K562 (cell line): ENCODE data around the gene ARID3B. TPM values are rescaled to one million over a fixed set of nuclear protein-coding genes. Genes with fewer than 3 reads are reported as not detected.

Experiments
- AFF4 ChIP-seq: sonication (generic); formaldehyde crosslinking; IDR thresholded peaks from 2 replicates; pipeline ENCODE4 v1.8.0; 2023; ENCODE audit warnings: mild to moderate bottlenecking, missing genetic modification reagents
- CBX5 ChIP-seq: IDR thresholded peaks from 2 replicates; pipeline ENCODE4 v1.6.1; 2014; ENCODE audit warnings: low read depth, borderline replicate concordance
- CHD2 ChIP-seq: IDR thresholded peaks from 2 replicates; pipeline ENCODE4 v1.6.1; 2011; ENCODE audit warnings: low read depth, low read length
- CREB5 ChIP-seq: fragments of 250-450 bp; sonication (Bioruptor Pico); IDR thresholded peaks from 2 replicates; pipeline ENCODE4 v1.5.0; 2020; ENCODE audit warnings: mild to moderate bottlenecking
- CREM ChIP-seq: IDR thresholded peaks from 2 replicates; pipeline ENCODE4 v1.6.1; 2014; ENCODE audit warnings: antibody characterized with exemption, low read depth
- CXXC5 ChIP-seq: fragments of 250-450 bp; sonication (Bioruptor Pico); IDR thresholded peaks from 2 replicates; pipeline ENCODE4 v1.8.0; 2022; ENCODE audit warnings: inconsistent platforms, mild to moderate bottlenecking, moderate library complexity
- JUND ChIP-seq, 2 experiments: IDR thresholded peaks; 2 replicates in 1 of 2; 3 replicates in 1 of 2; pipeline ENCODE4 v1.6.1; 2011; ENCODE audit warnings: borderline replicate concordance in 2 of 2, low read depth in 2 of 2, low read length in 2 of 2, improper control_type of control experiment in 1 of 2, missing biosample characterization in 1 of 2, missing genetic modification characterization in 1 of 2, missing genetic modification reagents in 1 of 2
- KDM5B ChIP-seq: fragments of 200-600 bp; sonication (generic); IDR thresholded peaks from 2 replicates; pipeline ENCODE4 v1.6.1; 2012; ENCODE audit warnings: low read depth, mild to moderate bottlenecking, moderate library complexity, low read length, control low read depth, inconsistent platforms; ENCODE audit not compliant: insufficient replicate concordance
- KLF16 ChIP-seq: IDR thresholded peaks from 2 replicates; pipeline ENCODE4 v1.6.1; 2016; ENCODE audit warnings: antibody characterized with exemption
- MECOM ChIP-seq: fragments of 250-450 bp; sonication (Bioruptor Pico); IDR thresholded peaks from 2 replicates; pipeline ENCODE4 v1.8.0; 2022; ENCODE audit warnings: inconsistent platforms
- MNT ChIP-seq, 2 experiments: fragments of 450-650 bp; conservative IDR thresholded peaks; 2 replicates each; pipeline ENCODE4 v1.6.1; 2017; ENCODE audit warnings: mild to moderate bottlenecking in 2 of 2, moderate library complexity in 2 of 2
- NEUROD1 ChIP-seq: fragments of 150-350 bp; IDR thresholded peaks from 2 replicates; pipeline ENCODE4 v1.6.1; 2014; ENCODE audit warnings: borderline replicate concordance, low read length, low read depth; ENCODE audit not compliant: partially characterized antibody
- NR4A1 ChIP-seq, 2 experiments: fragments of 250-450 bp in 1 of 2; fragments of 450-650 bp in 1 of 2; sonication (Bioruptor Pico) in 1 of 2; IDR thresholded peaks; 2 replicates each; pipeline versions ENCODE4 v1.4.0 to v1.6.1; 2016 to 2020; ENCODE audit warnings: mild to moderate bottlenecking in 2 of 2, missing compliant biosample characterization in 1 of 2, missing genetic modification characterization in 1 of 2, moderate library complexity in 1 of 2
- PML ChIP-seq: IDR thresholded peaks from 2 replicates; pipeline ENCODE4 v1.6.1; 2012; ENCODE audit warnings: low read length, inconsistent platforms
- RBM25 ChIP-seq: fragments of 200-400 bp; formaldehyde crosslinking; IDR thresholded peaks from 2 replicates; pipeline ENCODE4 v1.6.1; 2018; ENCODE audit warnings: low read length, low read depth, moderate library complexity; ENCODE audit not compliant: severe bottlenecking
- RNF2 ChIP-seq: sonication (generic); IDR thresholded peaks from 2 replicates; pipeline ENCODE4 v1.6.1; 2016
- SIN3B ChIP-seq: fragments of 450-650 bp; IDR thresholded peaks from 2 replicates; pipeline ENCODE4 v1.6.1; 2017; ENCODE audit warnings: low read depth, mild to moderate bottlenecking, moderate library complexity
- SMARCB1 ChIP-seq: IDR thresholded peaks from 2 replicates; pipeline ENCODE4 v1.6.1; 2011; ENCODE audit warnings: improper control_type of control experiment, low read depth; ENCODE audit not compliant: insufficient read length
- TFAP4 ChIP-seq: sonication (generic); formaldehyde crosslinking; IDR thresholded peaks from 2 replicates; pipeline ENCODE4 v1.8.0; 2022; ENCODE audit warnings: missing genetic modification reagents, mild to moderate bottlenecking, moderate library complexity, borderline replicate concordance
- ZNF165 ChIP-seq: fragments of 250-450 bp; sonication (Bioruptor Pico); IDR thresholded peaks from 2 replicates; pipeline ENCODE4 v1.4.0; 2020; ENCODE audit warnings: borderline replicate concordance
- polyA plus RNA-seq, 8 experiments: library from polyadenylated mRNA; depleted of rRNA in 4 of 8; stranded (reverse) in 5 of 8; unstranded in 3 of 8; fragments of >200 nt; fragmentation: Nextera tagmentation in 2 of 8; fragmentation: Illumina TruSeq in 1 of 8; extraction: Ambion mirVana in 2 of 8; extraction: Trizol in 1 of 8; gene quantifications; 2 replicates each; pipeline versions ENCODE4 v1.2.1 to v1.2.3, GENCODE V29; 2011 to 2014; ENCODE audit warnings: inconsistent platforms in 1 of 8, missing spikeins in 1 of 8
- total RNA-seq, 7 experiments: library from RNA; depleted of rRNA in 6 of 7; stranded (reverse); fragments of >200 nt in 6 of 7; fragmentation: Illumina TruSeq in 2 of 7; extraction: Trizol in 2 of 7; gene quantifications; 2 replicates each; pipeline versions ENCODE4 v1.2.1 to v1.2.3, GENCODE V29; 2011 to 2021; ENCODE audit warnings: low replicate concordance in 1 of 7

ARID3B gene
- total and polyA plus RNA-seq, 9 of the 15 experiments (the other 6 are each of a cell fraction or from before 2014, with no cell fraction given), result 0.32 to 15.1 (median 7.1) TPM

- TF ChIP-seq MNT (conservative IDR thresholded peaks at IDR 0.05) (peak in 1 of 2 experiments; percentile 84; a peak in 2 of 4 replicates), MECOM (peak; percentile 58; the same call in 1 of the 2 replicates), KDM5B (no peak), NR4A1 (CRISPR knock-in tag; IDR thresholded peaks at IDR 0.05) (no peak), NR4A1 (tag; IDR thresholded peaks at IDR 0.05) (peak; percentile 95), SMARCB1 (no peak), JUND (IDR thresholded peaks at IDR 0.05; ENCODE audit: borderline replicate concordance, low read depth, low read length) (0 out of 2 replicates have a peak, but pooled peaks have one; percentile 24), JUND (tag; IDR thresholded peaks at IDR 0.05; ENCODE audit: borderline replicate concordance, low read depth, low read length) (peak; percentile 14; the same call in 1 of the 3 replicates), KLF16 (peak; percentile 90), TFAP4 (CRISPR knock-in tag) (peak; percentile 100), AFF4 (CRISPR knock-in tag) (peak; percentile 60; the same call in 1 of the 2 replicates), ZNF165 (no peak), NEUROD1 (peak; percentile 42), PML (peak; percentile 87), RBM25 (no peak), SIN3B (no peak), RNF2 (no peak; the same call in 1 of the 2 replicates), CREM (no peak), CXXC5 (CRISPR knock-in tag) (peak; percentile 86), CREB5 (CRISPR knock-in tag) (no peak), CBX5 (no peak), CHD2 (no peak)
Measured at GRCh38 chr15:74610302-74610951, 69.4 kb downstream of the ARID3B start (continued).
